H1 (cell line): Measurements from ENCODE around the gene CHMP4B. TPM values are rescaled to one million over a fixed set of nuclear protein-coding genes. Genes with fewer than 3 reads are reported as not detected.
A peak's percentile ranks its signal among the peaks of the same experiment; 100 is the strongest.

Experiments
- CTCF ChIA-PET: fragments of 300-600 bp; sonication (Branson Sonifier 250); formaldehyde crosslinking; loops from one replicate; lab custom pipeline; 2021; ENCODE audit not compliant: partially characterized antibody; lab: Charles Lee
- POLR2A ChIA-PET: fragments of 300-600 bp; sonication (Branson Sonifier 250); formaldehyde crosslinking; loops from one replicate; lab custom pipeline; 2021; ENCODE audit warnings: inconsistent platforms; ENCODE audit not compliant: partially characterized antibody; lab: Charles Lee
- DNase-seq, 2 experiments: peaks; one replicate each; pipeline versions ENCODE4 v3.0.0 to v3.0.0-alpha.2; 2010 to 2022; ENCODE audit warnings: low spot score in 2 of 2, low read depth in 1 of 2, mixed read lengths in 1 of 2
- FAIRE-seq: peaks from 2 replicates; lab custom pipeline; 2011; peaks lifted over from hg19 to GRCh38; lab: Jason Lieb, UNC
- H2AFZ ChIP-seq: 2 replicates; pipeline ENCODE4 v1.8.1; 2012; ENCODE audit warnings: low read length, inconsistent platforms
- H2AK5ac ChIP-seq: 2 replicates; pipeline ENCODE4 v1.6.1; 2013; ENCODE audit warnings: low read depth, low read length
- H2BK120ac ChIP-seq: replicated peaks from 2 replicates; pipeline ENCODE3; 2013; ENCODE audit warnings: low read depth, low read length, inconsistent platforms
- H2BK12ac ChIP-seq: 2 replicates; pipeline ENCODE4 v1.6.1; 2013; ENCODE audit warnings: low read depth, low read length
- H2BK15ac ChIP-seq: 2 replicates; pipeline ENCODE4 v1.6.1; 2013; ENCODE audit warnings: low read length
- H2BK20ac ChIP-seq: 2 replicates; pipeline ENCODE4 v1.6.1; 2013; ENCODE audit warnings: low read length
- H2BK5ac ChIP-seq: 2 replicates; pipeline ENCODE4 v1.6.1; 2013; ENCODE audit warnings: low read depth, low read length
- H3K14ac ChIP-seq: 2 replicates; pipeline ENCODE4 v1.6.1; 2013; ENCODE audit warnings: inconsistent platforms; ENCODE audit not compliant: insufficient read length
- H3K18ac ChIP-seq: 2 replicates; pipeline ENCODE4 v1.6.1; 2013; ENCODE audit warnings: low read length; ENCODE audit errors: extremely low read depth
- H3K23ac ChIP-seq: 2 replicates; pipeline ENCODE4 v1.6.1; 2013; ENCODE audit warnings: inconsistent platforms; ENCODE audit not compliant: insufficient read length
- H3K23me2 ChIP-seq: 2 replicates; pipeline ENCODE4 v1.6.1; 2013; ENCODE audit warnings: low read depth, low read length
- H3K27ac ChIP-seq: 2 replicates; pipeline ENCODE4 v1.6.1; 2011; ENCODE audit warnings: low read depth, low read length, inconsistent platforms
- H3K27me3 ChIP-seq, 4 experiments: replicated peaks in 1 of 4; 1 replicate in 1 of 4; 2 replicates in 3 of 4; pipeline versions ENCODE4 v1.6.1 to v1.8.1; 2011 to 2013; ENCODE audit warnings: low read length in 3 of 4, mild to moderate bottlenecking in 3 of 4, inconsistent platforms in 2 of 4, mixed read lengths in 2 of 4, moderate library complexity in 1 of 4; ENCODE audit not compliant: control insufficient read depth in 3 of 4, insufficient read depth in 3 of 4; ENCODE audit errors: extremely low read depth in 1 of 4
- H3K36me3 ChIP-seq, 4 experiments: 2 replicates each; pipeline versions ENCODE4 v1.6.1 to v1.8.1; 2011 to 2013; ENCODE audit warnings: mild to moderate bottlenecking in 4 of 4, low read length in 3 of 4, moderate library complexity in 2 of 4, control low read depth in 1 of 4, inconsistent platforms in 1 of 4; ENCODE audit not compliant: insufficient read depth in 4 of 4, control insufficient read depth in 2 of 4
- H3K4ac ChIP-seq: replicated peaks from 2 replicates; pipeline ENCODE3; 2013; ENCODE audit warnings: low read length, low read depth, mixed read lengths, inconsistent platforms; ENCODE audit not compliant: insufficient read length
- H3K4me1 ChIP-seq, 4 experiments: replicated peaks in 1 of 4; 1 replicate in 1 of 4; 2 replicates in 3 of 4; pipeline versions ENCODE4 v1.6.1 to v1.8.1; 2011 to 2013; ENCODE audit warnings: low read length in 3 of 4, inconsistent platforms in 2 of 4, mixed read lengths in 1 of 4; ENCODE audit not compliant: insufficient read depth in 4 of 4, control insufficient read depth in 3 of 4
- H3K4me2 ChIP-seq, 2 experiments: 2 replicates each; pipeline versions ENCODE4 v1.6.1 to v1.8.1; 2011 to 2013; ENCODE audit warnings: low read depth in 2 of 2, low read length in 2 of 2, control low read depth in 1 of 2, inconsistent platforms in 1 of 2, mild to moderate bottlenecking in 1 of 2; ENCODE audit not compliant: insufficient read depth in 1 of 2
- H3K4me3 ChIP-seq, 4 experiments: fragments of 200-600, 300-600 bp in 1 of 4; sonication (generic), shearing (Covaris generic), sonication (Bioruptor Twin) in 1 of 4; 2 replicates each; pipeline versions ENCODE4 v1.5.1 to v1.8.1; 2011 to 2016; ENCODE audit warnings: low read length in 4 of 4, low read depth in 3 of 4, control low read depth in 2 of 4, inconsistent platforms in 2 of 4, mild to moderate bottlenecking in 2 of 4, mixed read lengths in 1 of 4, moderate library complexity in 1 of 4; ENCODE audit not compliant: insufficient read depth in 2 of 4; ENCODE audit errors: extremely low read depth in 1 of 4
- H3K56ac ChIP-seq: replicated peaks from 2 replicates; pipeline ENCODE3; 2013; ENCODE audit warnings: low read depth, mild to moderate bottlenecking, mixed read lengths, low read length, inconsistent platforms; ENCODE audit not compliant: insufficient read length
- H3K79me1 ChIP-seq: 2 replicates; pipeline ENCODE4 v1.6.1; 2013; ENCODE audit warnings: low read depth, low read length, control low read depth
- H3K79me2 ChIP-seq, 2 experiments: 2 replicates each; pipeline versions ENCODE4 v1.6.1 to v1.8.1; 2012 to 2013; ENCODE audit warnings: low read length in 2 of 2, mild to moderate bottlenecking in 2 of 2, inconsistent platforms in 1 of 2; ENCODE audit not compliant: insufficient read depth in 2 of 2, control insufficient read depth in 1 of 2
- H3K9ac ChIP-seq, 4 experiments: replicated peaks in 1 of 4; 1 replicate in 1 of 4; 2 replicates in 3 of 4; pipeline versions ENCODE4 v1.6.1 to v1.8.1; 2011 to 2013; ENCODE audit warnings: low read depth in 3 of 4, low read length in 3 of 4, control low read depth in 2 of 4, mild to moderate bottlenecking in 2 of 4, moderate library complexity in 2 of 4, inconsistent platforms in 1 of 4; ENCODE audit errors: extremely low read depth in 1 of 4
- H3K9me3 ChIP-seq, 2 experiments: 2 replicates each; pipeline versions ENCODE4 v1.6.1 to v1.8.1; 2012 to 2013; ENCODE audit warnings: mild to moderate bottlenecking in 2 of 2, moderate library complexity in 2 of 2, control low read depth in 1 of 2, inconsistent platforms in 1 of 2, low read depth in 1 of 2, low read length in 1 of 2, mixed read lengths in 1 of 2; ENCODE audit not compliant: insufficient read depth in 2 of 2
- H4K20me1 ChIP-seq, 2 experiments: replicated peaks in 1 of 2; 2 replicates each; pipeline versions ENCODE3 to v1.8.1; 2011 to 2013; ENCODE audit warnings: inconsistent platforms in 2 of 2, low read length in 2 of 2, mild to moderate bottlenecking in 1 of 2; ENCODE audit not compliant: insufficient read depth in 2 of 2, control insufficient read depth in 1 of 2
- H4K5ac ChIP-seq: 2 replicates; pipeline ENCODE4 v1.6.1; 2013; ENCODE audit warnings: low read length, low read depth, mixed read lengths, inconsistent platforms; ENCODE audit not compliant: insufficient read length
- H4K8ac ChIP-seq: 2 replicates; pipeline ENCODE4 v1.8.0; 2013; ENCODE audit warnings: mild to moderate bottlenecking, moderate library complexity, low read length, inconsistent platforms; ENCODE audit not compliant: insufficient read depth; ENCODE audit errors: extremely low read depth
- H4K91ac ChIP-seq: replicated peaks from 2 replicates; pipeline ENCODE3; 2013; ENCODE audit warnings: low read length, mixed read lengths, inconsistent platforms; ENCODE audit not compliant: insufficient read length
- CHD1 ChIP-seq: IDR thresholded peaks from 2 replicates; pipeline ENCODE4 v1.6.1; 2012; ENCODE audit warnings: low read depth, low read length, improper control_type of control experiment
- JUN ChIP-seq: IDR thresholded peaks from 2 replicates; pipeline ENCODE4 v1.6.1; 2011; ENCODE audit warnings: low read depth, mild to moderate bottlenecking, improper control_type of control experiment, low read length
- POLR2A ChIP-seq, 2 experiments: IDR thresholded peaks; 1 replicate in 1 of 2; 2 replicates in 1 of 2; pipeline ENCODE4 v1.6.1; 2011; ENCODE audit warnings: low read depth in 2 of 2, low read length in 2 of 2, mild to moderate bottlenecking in 2 of 2; ENCODE audit errors: control extremely low read depth in 1 of 2
- RFX5 ChIP-seq: IDR thresholded peaks from 2 replicates; pipeline ENCODE4 v1.6.1; 2011; ENCODE audit warnings: low read depth, low read length, improper control_type of control experiment, borderline replicate concordance
- SP4 ChIP-seq: IDR thresholded peaks from 2 replicates; pipeline ENCODE4 v1.6.1; 2012; ENCODE audit warnings: low read length, inconsistent platforms
- WGBS, 2 experiments: shearing (Covaris generic) in 1 of 2; methylation state at CpG; one replicate each; pipeline versions ENCODE4 v1.1.6 to v1.1.7; 2013 to 2015; ENCODE audit warnings: low lambda C conversion rate in 2 of 2, mixed read lengths in 2 of 2, inconsistent platforms in 1 of 2, low coverage in 1 of 2, missing lambda C conversion rate in 1 of 2; ENCODE audit not compliant: insufficient replicate concordance in 2 of 2, insufficient coverage in 1 of 2, insufficient read length in 1 of 2; ENCODE audit errors: extremely low coverage in 1 of 2, missing lambda C conversion rate in 1 of 2; 5-methylcytosine and 5-hydroxymethylcytosine counted together
- polyA plus RNA-seq, 7 experiments: library from polyadenylated mRNA; depleted of rRNA in 3 of 7; stranded (reverse) in 5 of 7; unstranded in 2 of 7; fragments of >200 nt in 5 of 7; fragments of 200-250 nt in 2 of 7; gene quantifications; 1 replicate in 5 of 7; 2 replicates in 1 of 7; 4 replicates in 1 of 7; pipeline versions ENCODE4 v1.2.1 to v1.2.3, GENCODE V29; 2011 to 2013; ENCODE audit warnings: missing spikeins in 2 of 7, mixed read lengths in 2 of 7
- total RNA-seq: library from RNA; stranded (reverse); fragmentation: NEBNext Ultra II Directional; extraction: Animal tissue kit (Norgen Biotek cat#: 25700); gene quantifications from 2 replicates; pipeline ENCODE4 v1.2.1, GENCODE V29; 2021
- TF ChIP-seq, protein P1 (sequence below), 3 experiments: IDR thresholded peaks; 1 replicate in 2 of 3; 2 replicates in 1 of 3; pipeline versions ENCODE4 v1.5.1 to v1.6.1; 2011; ENCODE audit warnings: low read length in 3 of 3, mild to moderate bottlenecking in 3 of 3, inconsistent platforms in 2 of 3, low read depth in 1 of 3, moderate library complexity in 1 of 3; ENCODE audit not compliant: insufficient read depth in 1 of 3; ENCODE audit errors: control extremely low read depth in 1 of 3

The CHMP4B gene
- total and polyA plus RNA-seq, 2 of the 8 experiments (the other 6 are each of a cell fraction or from before 2014, with no cell fraction given), result 38.6 to 66.3 TPM

DNA sequence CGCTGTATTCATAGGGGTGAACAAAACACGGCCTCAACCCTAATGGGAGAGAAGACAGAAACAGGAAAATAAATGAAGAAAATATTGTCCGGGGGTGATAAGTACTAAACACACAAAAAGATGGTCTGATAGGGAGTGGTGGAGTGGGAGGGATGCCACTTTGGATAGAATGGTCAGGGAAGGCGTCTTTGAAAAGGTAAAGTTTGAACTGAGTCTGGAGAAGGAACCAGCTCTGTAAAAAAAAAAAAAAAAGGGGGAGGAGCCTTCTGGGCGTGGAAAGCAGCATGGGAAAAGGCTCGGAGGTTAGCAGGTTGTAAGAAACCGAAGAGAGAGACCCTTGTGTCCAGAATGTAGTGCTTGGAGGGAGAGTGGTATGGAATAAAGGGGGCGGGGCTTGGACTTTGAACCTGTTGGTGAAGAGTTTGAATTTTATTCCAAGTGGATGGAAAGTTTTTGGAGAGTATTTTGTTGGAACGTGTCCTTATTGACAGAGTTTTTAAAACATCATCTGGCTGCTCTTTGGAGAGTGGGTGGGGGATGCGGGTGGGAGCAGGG is 1.8 kb downstream of the CHMP4B start:
- Histone ChIP-seq H4K20me1 (peaks cover 14 to 18% of the 10 kb centered on the region in 2 experiments), H3K79me2 (peaks cover 27 to 66% of the 10 kb centered on the region in 2 experiments), H3K27ac (no peak overlapping the region)
- TF ChIP-seq SP4 (no peak), CHD1 (no peak), RFX5 (no peak), POLR2A (IDR thresholded peaks at IDR 0.05; ENCODE audit: control extremely low read depth in 1 of 2, low read depth in 2 of 2, low read length in 2 of 2) (no peak), JUN (no peak)
- TF ChIP-seq, protein P1, sequence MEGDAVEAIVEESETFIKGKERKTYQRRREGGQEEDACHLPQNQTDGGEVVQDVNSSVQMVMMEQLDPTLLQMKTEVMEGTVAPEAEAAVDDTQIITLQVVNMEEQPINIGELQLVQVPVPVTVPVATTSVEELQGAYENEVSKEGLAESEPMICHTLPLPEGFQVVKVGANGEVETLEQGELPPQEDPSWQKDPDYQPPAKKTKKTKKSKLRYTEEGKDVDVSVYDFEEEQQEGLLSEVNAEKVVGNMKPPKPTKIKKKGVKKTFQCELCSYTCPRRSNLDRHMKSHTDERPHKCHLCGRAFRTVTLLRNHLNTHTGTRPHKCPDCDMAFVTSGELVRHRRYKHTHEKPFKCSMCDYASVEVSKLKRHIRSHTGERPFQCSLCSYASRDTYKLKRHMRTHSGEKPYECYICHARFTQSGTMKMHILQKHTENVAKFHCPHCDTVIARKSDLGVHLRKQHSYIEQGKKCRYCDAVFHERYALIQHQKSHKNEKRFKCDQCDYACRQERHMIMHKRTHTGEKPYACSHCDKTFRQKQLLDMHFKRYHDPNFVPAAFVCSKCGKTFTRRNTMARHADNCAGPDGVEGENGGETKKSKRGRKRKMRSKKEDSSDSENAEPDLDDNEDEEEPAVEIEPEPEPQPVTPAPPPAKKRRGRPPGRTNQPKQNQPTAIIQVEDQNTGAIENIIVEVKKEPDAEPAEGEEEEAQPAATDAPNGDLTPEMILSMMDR (IDR thresholded peaks at IDR 0.05; ENCODE audit: control extremely low read depth in 1 of 3, insufficient read depth in 1 of 3, low read depth in 1 of 3, low read length in 3 of 3), result no peak

More for the DNA sequence above, 1.8 kb downstream of the CHMP4B start:
- peak overlapping the region; percentile 93 to 98 for H3K4me2 ChIP-seq
- H3K56ac ChIP-seq, result no peak overlapping the region
- no peaks in the 10 kb centered on the region for H3K27me3 ChIP-seq
- peak overlapping the region; percentile 68; the same call in 1 of the 2 replicates for H2BK5ac ChIP-seq
- H2BK15ac ChIP-seq, result no peak overlapping the region
- H3K79me1 ChIP-seq, result peaks cover 23% of the 10 kb centered on the region
- H3K14ac ChIP-seq, result no peak overlapping the region
- no peak overlapping the region for H2BK20ac ChIP-seq
- H4K8ac ChIP-seq, result no peak overlapping the region
- H3K9me3 ChIP-seq, result no peaks in the 10 kb centered on the region
- peaks cover 0 to 6% (median 0%) of the 10 kb centered on the region in 4 experiments; a peak in 1 of 8 replicates for H3K36me3 ChIP-seq
- H2AFZ ChIP-seq, result no peak overlapping the region
- no peak overlapping the region for H3K23ac ChIP-seq
- H3K18ac ChIP-seq, result no peak overlapping the region
- no peak overlapping the region for H2AK5ac ChIP-seq
- no peak for DNase-seq
- H3K4ac ChIP-seq, result no peak overlapping the region
- H2BK12ac ChIP-seq, result no peak overlapping the region
- WGBS, 2 experiments, result 61% methylated on average over 10 of the region's 10 CpGs; no CpG with 5 or more reads in 1 of the 2 experiments
- no peak for FAIRE-seq
- H3K9ac ChIP-seq, result peak overlapping the region in 1 of 4 experiments; percentile 60; a peak in 1 of 7 replicates
- H3K4me3 ChIP-seq, result peak overlapping the region; percentile 77 to 96 (median 94); a peak in 6 of 8 replicates
- H4K5ac ChIP-seq, result no peak overlapping the region
- H2BK120ac ChIP-seq, result no peak overlapping the region
- peaks cover 9% of the 10 kb centered on the region for H3K23me2 ChIP-seq
- CTCF ChIA-PET, result interaction anchor here (0.6 to 3.9 kb wide), 4 partner anchors 20 to 52 kb away, joined by 3 to 17 read pairs (median 4); no protein-coding TSS in a partner anchor
- peaks cover 3 to 8% (median 6%) of the 10 kb centered on the region in 4 experiments; a peak in 6 of 7 replicates for H3K4me1 ChIP-seq
- POLR2A ChIA-PET, result interaction anchor here (1.4 to 5.6 kb wide), 3 partner anchors 12 to 299 kb away, joined by 3 to 21 read pairs (median 4); partner anchors contain the start of gene EIF2S2
- H4K91ac ChIP-seq, result no peak overlapping the region
